Measurements from ENCODE around the gene SLC7A14. TPM values are rescaled to one million over a fixed set of nuclear protein-coding genes. Genes with fewer than 3 reads are reported as not detected.

SLC7A14 gene
- polyA plus RNA-seq, 3 donors: not detected

- Mint-ChIP-seq H3K27me3 (ENCODE audit: low read depth in 3 of 3) (peaks cover 0 to 6% (median 3%) of the 10 kb centered on the region in 3 donors), H3K4me3 (no peak overlapping the region), H3K9me3 (peaks cover 0 to 2% (median 0%) of the 10 kb centered on the region in 7 donors), H3K27ac (no peak overlapping the region), H3K36me3 (no peaks in the 10 kb centered on the region), H3K4me1 (no peaks in the 10 kb centered on the region)
- no peak overlapping the region for H3K4me3 ChIP-seq (replicated peaks in 1 of 3; ENCODE audit: low read depth in 2 of 3, low read length in 3 of 3)
- H3K9ac ChIP-seq (ENCODE audit: insufficient read depth, low read length, poor library complexity, severe bottlenecking): no peak overlapping the region
- intact Hi-C loops (cut with micrococcal nuclease): no loop called here
- DNase-seq: no peak
- H4K20me1 ChIP-seq (ENCODE audit: insufficient read depth, low read length): no peaks in the 10 kb centered on the region
- H2AFZ ChIP-seq (ENCODE audit: insufficient read depth, low read depth, low read length, poor library complexity, severe bottlenecking): no peak overlapping the region
- H3K27ac ChIP-seq (ENCODE audit: low read depth in 1 of 2, low read length in 2 of 2): no peak overlapping the region
- peaks cover 0 to 2% of the 10 kb centered on the region in 2 donors for H3K27me3 ChIP-seq (ENCODE audit: control insufficient read depth in 2 of 2, insufficient read depth in 2 of 2, low read length in 2 of 2)
- no peak overlapping the region for H3K4me2 ChIP-seq (replicated peaks; ENCODE audit: extremely low read depth, low read length, poor library complexity, severe bottlenecking)
- no peaks in the 10 kb centered on the region for H3K79me2 ChIP-seq (ENCODE audit: insufficient read depth, low read length)
- no peak for TF ChIP-seq CTCF (IDR thresholded peaks at IDR 0.05)
- H3K9me3 ChIP-seq (replicated peaks in 1 of 2; ENCODE audit: control insufficient read depth in 1 of 2, insufficient read depth in 1 of 2, low read length in 2 of 2): no peaks in the 10 kb centered on the region
- H3K36me3 ChIP-seq (replicated peaks in 1 of 2; ENCODE audit: control insufficient read depth in 1 of 2, insufficient read depth in 2 of 2, low read length in 2 of 2): no peaks in the 10 kb centered on the region
- no peaks in the 10 kb centered on the region for H3K4me1 ChIP-seq (ENCODE audit: control insufficient read depth in 1 of 2, insufficient read depth in 2 of 2, low read length in 2 of 2)
Observed at GRCh38 chr3:170594528-170594927, 8.7 kb upstream of the SLC7A14 start.

DNA sequence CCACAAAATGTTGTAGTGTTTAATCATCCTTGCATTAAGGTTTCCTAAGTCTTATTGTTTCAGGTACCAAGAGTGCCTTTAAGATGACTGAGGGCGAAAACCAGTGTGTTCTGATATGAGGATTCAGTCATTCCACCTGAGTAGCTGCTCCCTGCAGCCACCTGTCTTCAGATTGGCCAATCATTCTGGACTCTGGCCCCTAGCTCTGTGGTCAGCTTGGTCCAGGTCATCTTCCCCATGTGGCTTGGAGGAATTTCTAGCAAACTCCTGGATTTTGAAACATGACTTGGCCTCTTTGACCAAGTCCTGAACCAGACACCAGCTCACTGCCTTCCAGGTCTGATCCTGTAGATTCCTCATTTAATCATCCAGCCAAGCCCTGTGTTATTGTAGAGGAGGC, 7.8 kb upstream of the SLC7A14 start:
- Histone ChIP-seq H3K27me3 (ENCODE audit: control insufficient read depth in 2 of 2, insufficient read depth in 2 of 2, low read length in 2 of 2) (peaks cover 2 to 3% of the 10 kb centered on the region in 2 donors), H3K4me1 (ENCODE audit: control insufficient read depth in 1 of 2, insufficient read depth in 2 of 2, low read length in 2 of 2) (no peaks in the 10 kb centered on the region), H3K9ac (ENCODE audit: insufficient read depth, low read length, poor library complexity, severe bottlenecking) (no peak overlapping the region), H3K4me2 (replicated peaks; ENCODE audit: extremely low read depth, low read length, poor library complexity, severe bottlenecking) (no peak overlapping the region), H3K27ac (ENCODE audit: low read depth in 1 of 2, low read length in 2 of 2) (no peak overlapping the region), H3K9me3 (replicated peaks in 1 of 2; ENCODE audit: control insufficient read depth in 1 of 2, insufficient read depth in 1 of 2, low read length in 2 of 2) (no peaks in the 10 kb centered on the region), H3K79me2 (ENCODE audit: insufficient read depth, low read length) (no peaks in the 10 kb centered on the region), H3K36me3 (replicated peaks in 1 of 2; ENCODE audit: control insufficient read depth in 1 of 2, insufficient read depth in 2 of 2, low read length in 2 of 2) (no peaks in the 10 kb centered on the region), H4K20me1 (ENCODE audit: insufficient read depth, low read length) (no peaks in the 10 kb centered on the region), H3K4me3 (replicated peaks in 1 of 3; ENCODE audit: low read depth in 2 of 3, low read length in 3 of 3) (no peak overlapping the region), H2AFZ (ENCODE audit: insufficient read depth, low read depth, low read length, poor library complexity, severe bottlenecking) (no peak overlapping the region)
- no peaks in the 10 kb centered on the region for H3K4me1 Mint-ChIP-seq
- peaks cover 0 to 2% (median 0%) of the 10 kb centered on the region in 7 donors for H3K9me3 Mint-ChIP-seq
- no peak overlapping the region for H3K27ac Mint-ChIP-seq
- H3K36me3 Mint-ChIP-seq: no peaks in the 10 kb centered on the region
- H3K4me3 Mint-ChIP-seq: no peak overlapping the region
- no peak for DNase-seq
- WGBS (ENCODE audit: insufficient coverage): 88% methylated on average over 1 of the region's 1 CpG
- TF ChIP-seq CTCF (IDR thresholded peaks at IDR 0.05): no peak
- intact Hi-C loops (cut with micrococcal nuclease): no loop called here
- peaks cover 0 to 6% (median 3%) of the 10 kb centered on the region in 3 donors for H3K27me3 Mint-ChIP-seq (ENCODE audit: low read depth in 3 of 3)
